Ishikawa (cell line): ENCODE data around the gene MUC4.

Experiments used
- EP300 ChIP-seq: IDR thresholded peaks from 2 replicates; pipeline ENCODE4 v1.6.1; 2012; ENCODE audit warnings: borderline replicate concordance
- RAD21 ChIP-seq: IDR thresholded peaks from 2 replicates; pipeline ENCODE4 v1.6.1; 2012; ENCODE audit warnings: low read depth
- TCF12 ChIP-seq: IDR thresholded peaks from 2 replicates; pipeline ENCODE4 v1.6.1; 2012; ENCODE audit warnings: low read depth
- TEAD4 ChIP-seq: IDR thresholded peaks from 2 replicates; pipeline ENCODE4 v1.6.1; 2012

- TF ChIP-seq TCF12, result no peak
- no peak for TF ChIP-seq TEAD4
- no peak for TF ChIP-seq EP300
- no peak for TF ChIP-seq RAD21
These were observed 82.1 kb downstream of the MUC4 start for GRCh38 chr3:195729476-195730251.
